IPS DF 6.9 (cell line): ENCODE data around the gene MYADM.
"Not testable (repeated sequence)": the region's sequence is repeated elsewhere in the genome, so short reads cannot be mapped to it uniquely, and the experiment has no call there.

Source experiments
- DNase-seq: peaks from one replicate; pipeline ENCODE4 v3.0.0-alpha.2; 2013; ENCODE audit warnings: low read depth, low spot score
- H3K27ac ChIP-seq: one replicate; pipeline ENCODE4 v1.5.1; 2013; ENCODE audit warnings: low read length, control low read depth
- H3K27me3 ChIP-seq: 2 replicates; pipeline ENCODE4 v1.6.1; 2013; ENCODE audit warnings: mild to moderate bottlenecking, low read length; ENCODE audit not compliant: control insufficient read depth, insufficient read depth
- H3K36me3 ChIP-seq: 2 replicates; pipeline ENCODE4 v1.6.1; 2013; ENCODE audit warnings: low read length; ENCODE audit not compliant: control insufficient read depth, insufficient read depth
- H3K4me1 ChIP-seq: 2 replicates; pipeline ENCODE4 v1.6.1; 2013; ENCODE audit warnings: low read length; ENCODE audit not compliant: control insufficient read depth, insufficient read depth
- H3K4me3 ChIP-seq: 2 replicates; pipeline ENCODE4 v1.5.1; 2013; ENCODE audit warnings: mild to moderate bottlenecking, low read length
- H3K9me3 ChIP-seq: 2 replicates; pipeline ENCODE4 v1.6.1; 2013; ENCODE audit warnings: low read length, inconsistent platforms; ENCODE audit not compliant: control insufficient read depth, insufficient read depth
- WGBS: extraction: QIAGEN DNeasy Blood & Tissue Kit; methylation state at CpG from one replicate; pipeline ENCODE4 v1.1.7; 2013; ENCODE audit warnings: mixed read lengths, missing lambda C conversion rate; ENCODE audit not compliant: insufficient read length, insufficient coverage; 5-methylcytosine and 5-hydroxymethylcytosine counted together

Gene MYADM

DNA sequence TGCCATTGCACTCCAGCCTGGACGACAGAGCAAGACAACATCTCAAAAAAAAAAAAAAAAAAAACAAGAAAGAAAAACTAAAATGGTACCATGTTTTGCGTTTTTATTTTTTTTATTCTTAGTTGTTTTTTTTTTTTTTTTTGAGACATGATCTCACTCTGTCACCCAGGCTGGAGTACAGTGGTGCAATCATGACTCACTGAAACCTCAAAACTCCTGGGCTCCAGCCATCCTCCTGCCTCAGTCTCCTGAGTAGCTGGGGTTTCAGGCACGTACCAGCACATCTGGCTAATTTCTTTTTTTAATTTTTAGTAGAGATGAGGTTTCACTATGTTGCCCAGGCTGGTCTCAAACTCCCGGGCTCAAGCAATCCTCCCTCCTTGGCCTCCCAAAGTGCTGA is 26.8 kb upstream of the MYADM start:
- H3K36me3 ChIP-seq, H3K4me3 ChIP-seq, DNase-seq, H3K9me3 ChIP-seq, H3K27me3 ChIP-seq, H3K27ac ChIP-seq, H3K4me1 ChIP-seq: not testable (repeated sequence)
- WGBS, result no CpG with 5 or more reads among the region's 4 CpGs

DNA sequence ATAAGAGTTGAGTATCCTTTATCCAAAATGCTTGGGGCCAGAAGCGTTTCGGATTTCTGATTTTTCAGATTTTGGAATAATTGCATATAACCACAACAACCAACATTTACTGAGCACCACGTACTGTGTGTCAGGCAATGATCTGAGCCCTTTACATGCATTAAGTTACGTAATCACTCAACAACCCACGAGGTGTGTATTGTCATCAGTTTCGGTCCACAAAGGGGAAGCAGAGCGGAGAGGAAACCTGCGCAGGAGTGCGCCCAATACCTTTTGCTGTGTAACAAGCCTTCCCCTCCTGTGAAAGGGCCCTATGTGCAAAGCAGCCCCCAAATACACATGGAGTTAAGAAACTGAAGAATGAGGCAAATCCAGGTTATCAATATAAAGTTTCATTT is 22.8 kb upstream of the MYADM start:
- WGBS, result no CpG with 5 or more reads among the region's 9 CpGs
- Histone ChIP-seq H3K9me3 (no peaks in the 10 kb centered on the region), H3K27ac (no peak overlapping the region), H3K4me1 (no peaks in the 10 kb centered on the region), H3K4me3 (no peak overlapping the region), H3K27me3 (no peaks in the 10 kb centered on the region), H3K36me3 (no peaks in the 10 kb centered on the region)
- no peak for DNase-seq

GRCh38 chr19:53847555-53847954 is 20.1 kb upstream of the MYADM start:
- Histone ChIP-seq H3K4me1 (no peaks in the 10 kb centered on the region), H3K9me3 (no peaks in the 10 kb centered on the region), H3K4me3 (no peak overlapping the region), H3K27me3 (no peaks in the 10 kb centered on the region), H3K27ac (no peak overlapping the region), H3K36me3 (no peaks in the 10 kb centered on the region)
- no CpG with 5 or more reads among the region's 8 CpGs for WGBS
- DNase-seq, result no peak

DNA sequence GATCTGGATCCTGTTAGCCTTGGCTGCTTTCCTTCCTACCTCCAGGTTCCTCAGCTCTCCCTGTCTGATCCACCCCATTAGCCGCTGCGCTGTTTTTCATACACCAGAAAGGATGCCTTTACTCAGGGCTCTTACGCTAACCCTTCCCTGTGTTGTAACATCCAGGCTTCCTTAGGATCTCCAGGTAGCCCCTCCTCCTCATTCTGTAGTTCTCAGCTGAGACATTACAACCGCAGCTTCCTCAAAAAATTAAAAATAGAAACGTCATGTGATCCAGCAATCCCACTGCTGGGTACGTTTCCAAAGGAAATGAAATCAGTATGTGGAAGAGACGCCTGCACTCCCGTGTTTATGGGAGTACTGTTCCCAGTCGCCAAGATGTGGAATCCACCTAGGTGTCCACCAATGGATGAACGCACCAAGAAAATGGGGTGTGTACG is 18.4 kb upstream of the MYADM start:
- no peak overlapping the region for H3K4me3 ChIP-seq
- no peaks in the 10 kb centered on the region for H3K9me3 ChIP-seq
- H3K27ac ChIP-seq, result no peak overlapping the region
- no peak for DNase-seq
- no peaks in the 10 kb centered on the region for H3K36me3 ChIP-seq
- H3K27me3 ChIP-seq, result no peaks in the 10 kb centered on the region
- no peaks in the 10 kb centered on the region for H3K4me1 ChIP-seq
- WGBS, result no CpG with 5 or more reads among the region's 11 CpGs

DNA sequence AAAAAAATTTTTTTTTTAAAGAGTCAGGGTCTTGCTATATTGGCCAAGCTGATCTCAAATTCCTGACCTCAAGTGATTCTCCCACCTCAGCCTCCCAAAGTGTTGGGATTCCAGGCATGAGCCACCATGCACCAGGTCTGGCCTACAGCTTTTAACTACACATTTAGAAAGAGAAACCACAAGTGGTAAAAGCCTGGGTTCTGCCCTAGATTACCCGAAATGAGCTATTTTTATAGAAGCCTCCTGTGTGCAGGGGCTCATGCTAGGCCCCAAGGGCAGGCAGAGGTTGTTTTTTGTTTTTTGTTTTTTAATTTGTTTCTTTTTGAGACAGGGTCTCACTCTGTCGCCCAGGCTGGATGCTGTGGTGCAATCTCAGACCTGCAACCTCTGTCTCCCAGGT is 14.0 kb upstream of the MYADM start:
- Histone ChIP-seq H3K4me1 (no peaks in the 10 kb centered on the region), H3K4me3 (no peak overlapping the region), H3K36me3 (no peaks in the 10 kb centered on the region), H3K27ac (no peak overlapping the region), H3K9me3 (no peaks in the 10 kb centered on the region), H3K27me3 (no peaks in the 10 kb centered on the region)
- no CpG with 5 or more reads among the region's 2 CpGs for WGBS
- no peak for DNase-seq

DNA sequence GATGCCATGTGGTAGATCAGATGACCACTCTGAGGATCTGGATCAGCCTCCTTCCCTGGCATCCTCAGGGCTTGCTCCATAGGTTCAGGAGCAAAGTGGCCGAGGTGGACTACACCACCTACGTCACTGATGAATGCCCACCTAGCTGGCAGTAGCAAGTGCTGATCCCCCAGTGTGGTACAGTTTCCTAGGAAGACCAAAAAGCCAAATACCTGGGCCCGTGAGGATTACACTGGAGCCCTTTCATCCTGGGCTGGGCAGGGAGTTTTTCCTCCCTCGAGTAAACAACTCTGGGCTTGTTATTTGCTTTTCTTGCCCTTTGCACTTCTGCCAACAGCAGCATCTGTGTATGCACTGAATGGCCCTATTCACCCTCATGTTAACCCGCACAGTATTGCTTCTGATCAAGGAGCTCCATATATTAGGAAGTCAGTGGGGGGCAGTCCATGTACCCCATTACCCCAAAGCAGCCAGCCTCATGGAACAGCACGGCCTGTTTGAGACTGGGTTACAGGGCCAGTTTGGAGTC is 3.3 kb upstream of the MYADM start:
- H3K4me1 ChIP-seq, result peaks cover 4% of the 10 kb centered on the region; the same call in 1 of the 2 replicates
- H3K4me3 ChIP-seq, result no peak overlapping the region
- no peaks in the 10 kb centered on the region for H3K27me3 ChIP-seq
- no CpG with 5 or more reads among the region's 6 CpGs for WGBS
- H3K9me3 ChIP-seq, result no peaks in the 10 kb centered on the region
- no peaks in the 10 kb centered on the region for H3K36me3 ChIP-seq
- no peak overlapping the region for H3K27ac ChIP-seq
- DNase-seq, result no peak

DNA sequence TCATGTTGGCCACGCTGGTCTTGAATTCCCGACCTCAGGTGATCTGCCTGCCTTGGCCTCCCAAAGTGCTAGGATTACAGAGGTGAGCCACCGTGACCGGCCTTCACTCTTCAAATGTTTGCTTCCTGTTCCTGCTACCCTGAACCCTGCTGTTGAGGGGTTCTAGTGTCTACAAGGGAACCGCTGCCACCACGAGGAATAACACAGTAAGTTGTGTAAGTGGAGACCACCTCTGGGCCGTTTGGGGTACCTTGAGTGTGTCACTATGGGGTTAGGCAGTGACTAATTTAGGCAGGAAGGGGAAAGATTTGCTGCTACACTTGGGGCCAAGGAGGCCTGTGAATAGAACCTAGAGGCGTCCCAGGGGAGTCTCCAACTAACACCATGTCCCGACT is 2.2 kb upstream of the MYADM start:
- Histone ChIP-seq H3K36me3 (no peaks in the 10 kb centered on the region), H3K27me3 (no peaks in the 10 kb centered on the region), H3K4me3 (peak overlapping the region; percentile 67; the same call in 1 of the 2 replicates), H3K4me1 (peaks cover 6% of the 10 kb centered on the region; the same call in 1 of the 2 replicates), H3K9me3 (no peaks in the 10 kb centered on the region), H3K27ac (no peak overlapping the region)
- WGBS, result no CpG with 5 or more reads among the region's 9 CpGs
- DNase-seq, result no peak

GRCh38 chr19:53865918-53866864 is 1.5 kb upstream of the MYADM start:
- no peaks in the 10 kb centered on the region for H3K36me3 ChIP-seq
- WGBS, result no CpG with 5 or more reads among the region's 50 CpGs
- no peak overlapping the region for H3K27ac ChIP-seq
- peaks cover 7% of the 10 kb centered on the region; the same call in 1 of the 2 replicates for H3K4me1 ChIP-seq
- DNase-seq, result no peak
- H3K9me3 ChIP-seq, result no peaks in the 10 kb centered on the region
- H3K4me3 ChIP-seq, result peak overlapping the region; percentile 67; the same call in 1 of the 2 replicates
- H3K27me3 ChIP-seq, result no peaks in the 10 kb centered on the region

- no CpG with 5 or more reads among the region's 14 CpGs for WGBS
- Histone ChIP-seq H3K27me3 (no peaks in the 10 kb centered on the region), H3K9me3 (no peaks in the 10 kb centered on the region), H3K4me3 (peak overlapping the region; percentile 67; the same call in 1 of the 2 replicates), H3K27ac (no peak overlapping the region), H3K4me1 (peaks cover 7% of the 10 kb centered on the region; the same call in 1 of the 2 replicates), H3K36me3 (no peaks in the 10 kb centered on the region)
- no peak for DNase-seq
These were observed 838 bp upstream of the MYADM start for GRCh38 chr19:53866865-53867224.

- peaks cover under 1% of the 10 kb centered on the region for H3K36me3 ChIP-seq
- DNase-seq, result no peak
- no CpG with 5 or more reads among the region's 37 CpGs for WGBS
- no peak overlapping the region for H3K27ac ChIP-seq
- peak overlapping the region; percentile 78 for H3K4me3 ChIP-seq
- H3K4me1 ChIP-seq, result peaks cover 7% of the 10 kb centered on the region; the same call in 1 of the 2 replicates
- no peaks in the 10 kb centered on the region for H3K27me3 ChIP-seq
- H3K9me3 ChIP-seq, result no peaks in the 10 kb centered on the region
These were observed 608 bp downstream of the MYADM start for GRCh38 chr19:53868091-53868891.
